CD14-positive monocyte (primary cell): ENCODE measurements around the gene FOXO6. TPM values are rescaled to one million over a fixed set of nuclear protein-coding genes. Genes with fewer than 3 reads are reported as not detected.

Experiments
- DNase-seq, 3 donors: peaks; one replicate each; pipeline ENCODE4 v3.0.0-alpha.2; 2011 to 2022
- H2AFZ ChIP-seq: 2 replicates; pipeline ENCODE4 v1.6.0; 2012; ENCODE audit warnings: mild to moderate bottlenecking, low read depth, low read length, inconsistent platforms; ENCODE audit not compliant: insufficient read depth, poor library complexity, severe bottlenecking
- H3K27ac ChIP-seq, 2 donors: 1 replicate in 1 of 2; 2 replicates in 1 of 2; pipeline ENCODE4 v1.5.1; 2012 to 2013; ENCODE audit warnings: low read length in 2 of 2, control low read depth in 1 of 2, inconsistent platforms in 1 of 2, low read depth in 1 of 2, mild to moderate bottlenecking in 1 of 2
- H3K27me3 ChIP-seq, 2 donors: one replicate each; pipeline versions ENCODE4 v1.6.0 to v1.6.1; 2011 to 2013; ENCODE audit warnings: low read length in 2 of 2; ENCODE audit not compliant: control insufficient read depth in 2 of 2, insufficient read depth in 2 of 2
- H3K36me3 ChIP-seq, 2 donors: replicated peaks in 1 of 2; 1 replicate in 1 of 2; 2 replicates in 1 of 2; pipeline versions ENCODE4 v1.5.1 to v1.6.1; 2012 to 2013; ENCODE audit warnings: low read length in 2 of 2, control low read depth in 1 of 2, inconsistent platforms in 1 of 2, mild to moderate bottlenecking in 1 of 2; ENCODE audit not compliant: insufficient read depth in 2 of 2, control insufficient read depth in 1 of 2
- H3K4me1 ChIP-seq, 2 donors: 1 replicate in 1 of 2; 2 replicates in 1 of 2; pipeline versions ENCODE4 v1.5.1 to v1.6.1; 2012 to 2013; ENCODE audit warnings: low read length in 2 of 2, control low read depth in 1 of 2, inconsistent platforms in 1 of 2, mild to moderate bottlenecking in 1 of 2, moderate library complexity in 1 of 2; ENCODE audit not compliant: insufficient read depth in 2 of 2, control insufficient read depth in 1 of 2
- H3K4me2 ChIP-seq: replicated peaks from 2 replicates; pipeline ENCODE3; 2012; ENCODE audit warnings: low read length, moderate library complexity, mild to moderate bottlenecking; ENCODE audit not compliant: poor library complexity, severe bottlenecking; ENCODE audit errors: extremely low read depth
- H3K4me3 ChIP-seq, 3 experiments: fragments of 200-600 bp in 1 of 3; sonication (generic) in 1 of 3; replicated peaks in 1 of 3; 1 replicate in 2 of 3; 2 replicates in 1 of 3; pipeline ENCODE4 v1.5.1; 2011 to 2013; ENCODE audit warnings: low read length in 3 of 3, mild to moderate bottlenecking in 3 of 3, control low read depth in 2 of 3, low read depth in 2 of 3, inconsistent platforms in 1 of 3, moderate library complexity in 1 of 3
- H3K79me2 ChIP-seq: 2 replicates; pipeline ENCODE4 v1.6.0; 2012; ENCODE audit warnings: mild to moderate bottlenecking, control low read depth, inconsistent platforms, low read length, moderate library complexity; ENCODE audit not compliant: insufficient read depth
- H3K9ac ChIP-seq: 2 replicates; pipeline ENCODE4 v1.6.0; 2017; ENCODE audit warnings: low read length, mild to moderate bottlenecking; ENCODE audit not compliant: insufficient read depth, poor library complexity, severe bottlenecking
- H3K9me3 ChIP-seq, 2 donors: replicated peaks in 1 of 2; 1 replicate in 1 of 2; 2 replicates in 1 of 2; pipeline versions ENCODE4 v1.5.1 to v1.6.1; 2012 to 2013; ENCODE audit warnings: low read length in 2 of 2, control low read depth in 1 of 2; ENCODE audit not compliant: control insufficient read depth in 1 of 2, insufficient read depth in 1 of 2
- H4K20me1 ChIP-seq: 2 replicates; pipeline ENCODE4 v1.6.0; 2012; ENCODE audit warnings: mild to moderate bottlenecking, low read length, control low read depth, moderate library complexity; ENCODE audit not compliant: insufficient read depth
- H3K27ac Mint-ChIP-seq, 7 donors: one replicate each; pipeline ENCODE4 v1.8.0; 2020; ENCODE audit warnings: mild to moderate bottlenecking in 7 of 7, mixed read lengths in 7 of 7, moderate library complexity in 6 of 7, inconsistent platforms in 2 of 7
- H3K27me3 Mint-ChIP-seq, 3 donors: one replicate each; pipeline ENCODE4 v1.8.0; 2021 to 2022; ENCODE audit warnings: low read depth in 3 of 3, mild to moderate bottlenecking in 3 of 3, mixed read lengths in 3 of 3, moderate library complexity in 3 of 3, inconsistent platforms in 1 of 3
- H3K36me3 Mint-ChIP-seq, 2 donors: one replicate each; pipeline ENCODE4 v1.8.0; 2020; ENCODE audit warnings: mixed read lengths in 2 of 2, inconsistent platforms in 1 of 2, mild to moderate bottlenecking in 1 of 2
- H3K4me1 Mint-ChIP-seq: one replicate; pipeline ENCODE4 v1.8.0; 2020; ENCODE audit warnings: mild to moderate bottlenecking, mixed read lengths
- H3K4me3 Mint-ChIP-seq, 2 donors: one replicate each; pipeline ENCODE4 v1.8.0; 2020; ENCODE audit warnings: mild to moderate bottlenecking in 2 of 2, mixed read lengths in 2 of 2, moderate library complexity in 1 of 2
- H3K9me3 Mint-ChIP-seq, 7 donors: one replicate each; pipeline ENCODE4 v1.8.0; 2020 to 2022; ENCODE audit warnings: mixed read lengths in 7 of 7, mild to moderate bottlenecking in 6 of 7, moderate library complexity in 6 of 7, inconsistent platforms in 2 of 7
- CTCF ChIP-seq: fragments of 200-600 bp; IDR thresholded peaks from one replicate; pipeline ENCODE4 v1.8.0; 2022; ENCODE audit warnings: antibody characterized with exemption, mild to moderate bottlenecking
- WGBS: methylation state at CpG from one replicate; pipeline ENCODE4 v1.1.5; 2013; ENCODE audit warnings: missing lambda C conversion rate; ENCODE audit not compliant: insufficient coverage; 5-methylcytosine and 5-hydroxymethylcytosine counted together
- intact Hi-C, 2 donors: fragments of 100-400 bp; cut with micrococcal nuclease; formaldehyde crosslinking; loops; one replicate each; pipeline versions ENCODE4 v1.15.0 to v1.15.1; 2023
- polyA plus RNA-seq, 3 donors: library from polyadenylated mRNA; depleted of rRNA in 1 of 3; unstranded in 2 of 3; stranded (reverse) in 1 of 3; fragments of 300-500 nt in 2 of 3; fragments of >200 nt in 1 of 3; fragmentation: Illumina TruSeq in 2 of 3; gene quantifications; 1 replicate in 2 of 3; 2 replicates in 1 of 3; pipeline ENCODE4 v1.2.3, GENCODE V29; 2012 to 2021

FOXO6 gene
- polyA plus RNA-seq, 3 donors = 0.05 TPM; not detected in 2

DNA sequence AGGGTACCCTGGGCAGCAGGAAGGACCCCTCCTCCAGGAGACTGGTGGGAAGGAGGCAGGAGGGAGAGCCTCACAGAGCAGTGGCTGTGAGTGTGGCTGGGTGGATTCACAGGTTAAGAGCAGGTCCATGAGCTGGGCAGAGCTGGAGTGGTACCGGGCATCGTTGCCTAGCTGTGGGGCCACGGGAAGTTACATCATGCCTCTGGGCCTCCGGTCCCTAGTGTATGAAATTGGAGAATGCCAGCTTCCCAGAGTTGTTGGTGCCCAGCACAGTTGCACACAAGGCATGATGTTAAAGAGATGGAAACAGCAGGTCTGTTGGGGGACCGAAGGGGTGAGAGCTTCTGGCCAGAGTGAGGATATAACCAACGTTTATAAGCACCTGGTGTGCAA, 18.5 kb downstream of the FOXO6 start:
- H3K9me3 Mint-ChIP-seq = peaks cover 0 to 21% (median 10%) of the 10 kb centered on the region in 7 donors
- Histone ChIP-seq H3K9ac (no peak overlapping the region), H3K27me3 (peaks cover 36 to 48% of the 10 kb centered on the region in 2 donors), H2AFZ (no peak overlapping the region), H3K27ac (no peak overlapping the region), H3K4me1 (peaks cover 14 to 31% of the 10 kb centered on the region in 2 donors), H3K9me3 (peaks cover 0 to 10% of the 10 kb centered on the region in 2 donors), H3K4me2 (no peak overlapping the region), H3K36me3 (no peaks in the 10 kb centered on the region), H4K20me1 (no peaks in the 10 kb centered on the region), H3K4me3 (no peak overlapping the region), H3K79me2 (no peaks in the 10 kb centered on the region)
- H3K4me1 Mint-ChIP-seq = peaks cover 30% of the 10 kb centered on the region
- peaks cover 45 to 59% (median 47%) of the 10 kb centered on the region in 3 donors for H3K27me3 Mint-ChIP-seq
- H3K27ac Mint-ChIP-seq = no peak overlapping the region
- TF ChIP-seq CTCF = no peak
- peaks cover 4 to 16% of the 10 kb centered on the region in 2 donors for H3K36me3 Mint-ChIP-seq
- whole genome bisulfite sequencing = 0% methylated on average over 4 of the region's 6 CpGs
- DNase-seq = no peak
- peak overlapping the region in 1 of 2 donors; percentile 94 for H3K4me3 Mint-ChIP-seq
- intact Hi-C loops = loop anchor here in 1 of 2 donors (2.0 kb wide), 1 partner anchor 17 kb away; no protein-coding TSS in a partner anchor

- Mint-ChIP-seq H3K27me3 (peaks cover 50 to 63% (median 51%) of the 10 kb centered on the region in 3 donors), H3K9me3 (peaks cover 0 to 21% (median 10%) of the 10 kb centered on the region in 7 donors), H3K4me3 (peak overlapping the region in 1 of 2 donors; percentile 94), H3K4me1 (peaks cover 30% of the 10 kb centered on the region), H3K36me3 (peaks cover 4 to 16% of the 10 kb centered on the region in 2 donors), H3K27ac (peak overlapping the region in 2 of 7 donors; percentile 81 to 85)
- Histone ChIP-seq H3K4me1 (peaks cover 14 to 31% of the 10 kb centered on the region in 2 donors), H3K9ac (no peak overlapping the region), H2AFZ (no peak overlapping the region), H4K20me1 (no peaks in the 10 kb centered on the region), H3K36me3 (no peaks in the 10 kb centered on the region), H3K4me3 (no peak overlapping the region), H3K27me3 (peaks cover 41 to 53% of the 10 kb centered on the region in 2 donors), H3K27ac (no peak overlapping the region), H3K4me2 (no peak overlapping the region), H3K9me3 (peaks cover 0 to 10% of the 10 kb centered on the region in 2 donors), H3K79me2 (no peaks in the 10 kb centered on the region)
- 40% methylated on average over 2 of the region's 2 CpGs for WGBS
- intact Hi-C loops = loop anchor here in 1 of 2 donors (2.0 kb wide), 1 partner anchor 17 kb away; no protein-coding TSS in a partner anchor
- DNase-seq = no peak
- no peak for TF ChIP-seq CTCF
Observed at GRCh38 chr1:41380195-41380594, 19.0 kb downstream of the FOXO6 start.
